Kidney epithelial cell (primary cell): Measurements from ENCODE around the gene ROCK2. TPM values are rescaled to one million over a fixed set of nuclear protein-coding genes. Genes with fewer than 3 reads are reported as not detected.

ENCODE experiments used
- DNase-seq: peaks from one replicate; pipeline ENCODE4 v3.0.0-alpha.2; 2010; ENCODE audit warnings: low read depth
- H3K27me3 ChIP-seq: 2 replicates; pipeline ENCODE4 v1.6.0; 2011; ENCODE audit warnings: low read length; ENCODE audit not compliant: control insufficient read depth, insufficient read depth
- H3K36me3 ChIP-seq: 2 replicates; pipeline ENCODE4 v1.5.1; 2011; ENCODE audit warnings: low read length; ENCODE audit not compliant: control insufficient read depth, insufficient read depth
- H3K4me3 ChIP-seq: 2 replicates; pipeline ENCODE4 v1.5.1; 2011; ENCODE audit warnings: low read depth, mild to moderate bottlenecking, control low read depth, low read length
- CTCF ChIP-seq: IDR thresholded peaks from 2 replicates; pipeline ENCODE4 v1.5.1; 2011; ENCODE audit warnings: mild to moderate bottlenecking, moderate library complexity, low read length, control low read depth, inconsistent platforms; ENCODE audit not compliant: insufficient read depth, poor library complexity, severe bottlenecking
- total RNA-seq: library from RNA; depleted of rRNA; stranded (reverse); fragments of >200 nt; gene quantifications from 2 replicates; pipeline ENCODE4 v1.2.3, GENCODE V29; 2015

The ROCK2 gene
- total RNA-seq, 1 donor from 2014 or later, result 26.4 TPM

- no peak for DNase-seq
- H3K36me3 ChIP-seq, result no peaks in the 10 kb centered on the region
- H3K27me3 ChIP-seq, result no peaks in the 10 kb centered on the region
- TF ChIP-seq CTCF, result no peak
- H3K4me3 ChIP-seq, result no peak overlapping the region
Observed at GRCh38 chr2:11309706-11310105, 34.7 kb downstream of the ROCK2 start.

- H3K36me3 ChIP-seq, result no peaks in the 10 kb centered on the region
- no peaks in the 10 kb centered on the region for H3K27me3 ChIP-seq
- no peak for TF ChIP-seq CTCF
- no peak overlapping the region for H3K4me3 ChIP-seq
- DNase-seq, result no peak
Observed at GRCh38 chr2:11307764-11308415, 36.5 kb downstream of the ROCK2 start.

GRCh38 chr2:11305958-11306357, 38.5 kb downstream of the ROCK2 start:
- no peak for DNase-seq
- Histone ChIP-seq H3K27me3 (no peaks in the 10 kb centered on the region), H3K36me3 (no peaks in the 10 kb centered on the region), H3K4me3 (no peak overlapping the region)
- TF ChIP-seq CTCF, result no peak

- no peak overlapping the region for H3K4me3 ChIP-seq
- DNase-seq, result no peak
Observed at GRCh38 chr2:11305338-11305737, 39.1 kb downstream of the ROCK2 start.

GRCh38 chr2:11304476-11304875, 40.0 kb downstream of the ROCK2 start:
- H3K4me3 ChIP-seq, result no peak overlapping the region

More at GRCh38 chr2:11305338-11305737, 39.1 kb downstream of the ROCK2 start:
- Histone ChIP-seq H3K36me3 (no peaks in the 10 kb centered on the region), H3K27me3 (no peaks in the 10 kb centered on the region)
- no peak for TF ChIP-seq CTCF

More at GRCh38 chr2:11304476-11304875, 40.0 kb downstream of the ROCK2 start:
- H3K27me3 ChIP-seq, result no peaks in the 10 kb centered on the region
- H3K36me3 ChIP-seq, result no peaks in the 10 kb centered on the region
- no peak for DNase-seq
- TF ChIP-seq CTCF, result no peak
